GM12878 (cell line): Measurements from ENCODE around the gene SNCG. TPM values are rescaled to one million over a fixed set of nuclear protein-coding genes. Genes with fewer than 3 reads are reported as not detected.

Source experiments
- ATAC-seq: fragments of 200-7000 bp; cut with Tn5 transposase; 3 replicates; pipeline ENCODE4 v1.9.1; 2020; ENCODE audit warnings: mild to moderate bottlenecking, moderate library complexity
- BruUV-seq: library from RNA; stranded (reverse); fragments of 400-500 nt; replicated peaks from 2 replicates; lab custom pipeline; 2021; lab: Mats Ljungman, UMichigan
- CTCF ChIA-PET: fragments of 300-600 bp; sonication (Branson Sonifier 250); formaldehyde crosslinking; extraction: SDS; loops from one replicate; lab custom pipeline; 2021; ENCODE audit warnings: inconsistent platforms; lab: Yijun Ruan, JAX
- POLR2A ChIA-PET: fragments of 350-600 bp; formaldehyde crosslinking; extraction: SDS; loops from one replicate; lab custom pipeline; 2021; ENCODE audit warnings: inconsistent platforms; lab: Charles Lee
- RAD21 ChIA-PET: fragments of 300-600 bp; sonication (Branson Sonifier 250); formaldehyde crosslinking; loops from one replicate; lab custom pipeline; 2023; ENCODE audit warnings: antibody characterized with exemption; ENCODE audit not compliant: unreplicated experiment; lab: Charles Lee
- SMC1A ChIA-PET: fragments of 300-600 bp; sonication (Branson Sonifier 250); formaldehyde crosslinking; loops from one replicate; lab custom pipeline; 2023; ENCODE audit not compliant: unreplicated experiment, uncharacterized antibody; lab: Charles Lee
- DNase-seq: peaks from one replicate; pipeline ENCODE4 v3.0.0-alpha.2; 2011; ENCODE audit warnings: low read depth, low spot score
- FAIRE-seq: peaks from 3 replicates; lab custom pipeline; 2011; peaks lifted over from hg19 to GRCh38; lab: Jason Lieb, UNC
- H2AFZ ChIP-seq: 2 replicates; pipeline ENCODE4 v1.6.0; 2011; ENCODE audit warnings: low read depth, low read length, control low read depth; ENCODE audit not compliant: control insufficient read depth
- H3K27ac ChIP-seq: 2 replicates; pipeline ENCODE4 v1.5.1; 2011; ENCODE audit warnings: control low read depth; ENCODE audit not compliant: control insufficient read depth, insufficient read depth
- H3K27me3 ChIP-seq, 2 experiments: replicated peaks in 1 of 2; 2 replicates each; pipeline versions ENCODE4 v1.6.0 to v1.6.1; 2011; ENCODE audit warnings: low read length in 1 of 2; ENCODE audit not compliant: control insufficient read depth in 2 of 2, insufficient read depth in 2 of 2
- H3K36me3 ChIP-seq, 2 experiments: 2 replicates each; pipeline ENCODE4 v1.5.1; 2011; ENCODE audit warnings: low read length in 1 of 2; ENCODE audit not compliant: control insufficient read depth in 2 of 2, insufficient read depth in 2 of 2
- H3K4me1 ChIP-seq: 2 replicates; pipeline ENCODE4 v1.6.1; 2011; ENCODE audit warnings: mild to moderate bottlenecking, low read length, moderate library complexity, mixed read lengths; ENCODE audit not compliant: control insufficient read depth, insufficient read depth
- H3K4me2 ChIP-seq: 2 replicates; pipeline ENCODE4 v1.6.0; 2011; ENCODE audit warnings: control low read depth; ENCODE audit not compliant: control insufficient read depth, insufficient read depth
- H3K4me3 ChIP-seq: fragments of 200-600 bp; sonication (generic); 2 replicates; pipeline ENCODE4 v1.5.1; 2016
- H3K79me2 ChIP-seq: 2 replicates; pipeline ENCODE4 v1.6.0; 2011; ENCODE audit warnings: low read length; ENCODE audit not compliant: control insufficient read depth, insufficient read depth
- H3K9ac ChIP-seq: 2 replicates; pipeline ENCODE4 v1.8.0; 2011; ENCODE audit warnings: low read length, control low read depth, mixed read lengths; ENCODE audit not compliant: control insufficient read depth, insufficient read depth
- H3K9me3 ChIP-seq: replicated peaks from 3 replicates; pipeline ENCODE4 v1.5.1; 2011; ENCODE audit warnings: mild to moderate bottlenecking, low read length; ENCODE audit not compliant: control insufficient read depth, insufficient read depth
- H4K20me1 ChIP-seq: 2 replicates; pipeline ENCODE4 v1.6.0; 2011; ENCODE audit not compliant: control insufficient read depth, insufficient read depth
- CHD2 ChIP-seq: IDR thresholded peaks from 2 replicates; pipeline ENCODE4 v1.6.1; 2011; ENCODE audit warnings: low read depth, low read length, improper control_type of control experiment, borderline replicate concordance
- ESRRA ChIP-seq: IDR thresholded peaks from 2 replicates; pipeline ENCODE4 v1.6.1; 2012; ENCODE audit warnings: mild to moderate bottlenecking, low read length, improper control_type of control experiment
- EZH2 ChIP-seq: IDR thresholded peaks from 2 replicates; pipeline ENCODE4 v1.6.1; 2012; ENCODE audit warnings: low read depth, mild to moderate bottlenecking, control low read depth, inconsistent platforms, low read length, borderline replicate concordance; ENCODE audit not compliant: control insufficient read depth
- NFIC ChIP-seq: IDR thresholded peaks from 2 replicates; pipeline ENCODE4 v1.6.1; 2012; ENCODE audit warnings: low read depth, mild to moderate bottlenecking, inconsistent platforms, low read length, moderate library complexity
- SMARCA5 ChIP-seq: fragments of 450-650 bp; IDR thresholded peaks from 2 replicates; pipeline ENCODE4 v1.6.1; 2017; ENCODE audit warnings: mild to moderate bottlenecking
- WGBS: methylation state at CpG from one replicate; pipeline ENCODE4 v1.1.6; 2016; ENCODE audit warnings: low lambda C conversion rate; ENCODE audit not compliant: insufficient replicate concordance, insufficient coverage; ENCODE audit errors: missing lambda C conversion rate; 5-methylcytosine and 5-hydroxymethylcytosine counted together
- in situ Hi-C: fragments of 300-500 bp; cut with MboI; formaldehyde crosslinking; loops from 9 replicates; pipeline ENCODE4 v1.14.3; 2018; ENCODE audit warnings: mixed read lengths
- intact Hi-C: fragments of 100-400 bp; cut with micrococcal nuclease; formaldehyde crosslinking; loops from one replicate; pipeline ENCODE4 v1.14.2; 2022; ENCODE audit not compliant: unreplicated experiment
- polyA plus RNA-seq, 11 experiments: library from polyadenylated mRNA; depleted of rRNA in 4 of 11; unstranded in 6 of 11; stranded (reverse) in 5 of 11; fragments of >200 nt; fragmentation: Nextera tagmentation in 4 of 11; fragmentation: Illumina TruSeq in 1 of 11; extraction: Ambion mirVana in 4 of 11; extraction: Trizol in 1 of 11; gene quantifications; 1 replicate in 1 of 11; 2 replicates in 10 of 11; pipeline versions ENCODE4 v1.2.1 to v1.2.3, GENCODE V29; 2011 to 2016; ENCODE audit warnings: inconsistent platforms in 2 of 11, missing spikeins in 2 of 11, low read depth in 1 of 11
- total RNA-seq, 4 experiments: library from RNA; depleted of rRNA in 3 of 4; stranded (reverse); fragments of >200 nt in 3 of 4; fragmentation: Illumina TruSeq in 1 of 4; extraction: Trizol in 1 of 4; gene quantifications; 2 replicates each; pipeline versions ENCODE4 v1.2.1 to v1.2.3, GENCODE V29; 2013 to 2021
- TF ChIP-seq, protein P1 (sequence below): fragments of 450-650 bp; IDR thresholded peaks from 2 replicates; pipeline ENCODE4 v1.6.1; 2017; ENCODE audit warnings: antibody characterized with exemption, mild to moderate bottlenecking, moderate library complexity

Gene SNCG
- total and polyA plus RNA-seq, 10 of the 15 experiments (the other 5 are each of a cell fraction or from before 2014, with no cell fraction given): 0.22 to 1.3 (median 0.42) TPM; not detected in 6

DNA sequence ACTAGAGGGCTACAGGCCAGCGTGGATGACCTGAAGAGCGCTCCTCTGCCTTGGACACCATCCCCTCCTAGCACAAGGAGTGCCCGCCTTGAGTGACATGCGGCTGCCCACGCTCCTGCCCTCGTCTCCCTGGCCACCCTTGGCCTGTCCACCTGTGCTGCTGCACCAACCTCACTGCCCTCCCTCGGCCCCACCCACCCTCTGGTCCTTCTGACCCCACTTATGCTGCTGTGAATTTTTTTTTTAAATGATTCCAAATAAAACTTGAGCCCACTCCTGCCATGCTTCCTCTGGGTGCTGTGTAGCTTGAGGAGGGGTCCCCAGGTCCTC is 4.5 kb downstream of the SNCG start:
- no TSS peak for BruUV-seq
- intact Hi-C loops: no loop called here
- no peak for FAIRE-seq
- Histone ChIP-seq H3K9me3 (no peaks in the 10 kb centered on the region), H3K79me2 (no peaks in the 10 kb centered on the region), H3K4me3 (no peak overlapping the region), H4K20me1 (no peaks in the 10 kb centered on the region), H2AFZ (no peak overlapping the region), H3K36me3 (no peaks in the 10 kb centered on the region), H3K4me2 (no peak overlapping the region)
- CTCF ChIA-PET: interaction anchor here (0.7 kb wide), 1 partner anchor 24 kb away, joined by 3 read pairs; no protein-coding TSS in a partner anchor
- POLR2A ChIA-PET: no interaction called here
- no peak for DNase-seq
- WGBS: 68% methylated on average over 7 of the region's 7 CpGs
- TF ChIP-seq EZH2 (no peak), ESRRA (no peak), SMARCA5 (no peak), CHD2 (no peak), NFIC (no peak)
- TF ChIP-seq, protein P1, sequence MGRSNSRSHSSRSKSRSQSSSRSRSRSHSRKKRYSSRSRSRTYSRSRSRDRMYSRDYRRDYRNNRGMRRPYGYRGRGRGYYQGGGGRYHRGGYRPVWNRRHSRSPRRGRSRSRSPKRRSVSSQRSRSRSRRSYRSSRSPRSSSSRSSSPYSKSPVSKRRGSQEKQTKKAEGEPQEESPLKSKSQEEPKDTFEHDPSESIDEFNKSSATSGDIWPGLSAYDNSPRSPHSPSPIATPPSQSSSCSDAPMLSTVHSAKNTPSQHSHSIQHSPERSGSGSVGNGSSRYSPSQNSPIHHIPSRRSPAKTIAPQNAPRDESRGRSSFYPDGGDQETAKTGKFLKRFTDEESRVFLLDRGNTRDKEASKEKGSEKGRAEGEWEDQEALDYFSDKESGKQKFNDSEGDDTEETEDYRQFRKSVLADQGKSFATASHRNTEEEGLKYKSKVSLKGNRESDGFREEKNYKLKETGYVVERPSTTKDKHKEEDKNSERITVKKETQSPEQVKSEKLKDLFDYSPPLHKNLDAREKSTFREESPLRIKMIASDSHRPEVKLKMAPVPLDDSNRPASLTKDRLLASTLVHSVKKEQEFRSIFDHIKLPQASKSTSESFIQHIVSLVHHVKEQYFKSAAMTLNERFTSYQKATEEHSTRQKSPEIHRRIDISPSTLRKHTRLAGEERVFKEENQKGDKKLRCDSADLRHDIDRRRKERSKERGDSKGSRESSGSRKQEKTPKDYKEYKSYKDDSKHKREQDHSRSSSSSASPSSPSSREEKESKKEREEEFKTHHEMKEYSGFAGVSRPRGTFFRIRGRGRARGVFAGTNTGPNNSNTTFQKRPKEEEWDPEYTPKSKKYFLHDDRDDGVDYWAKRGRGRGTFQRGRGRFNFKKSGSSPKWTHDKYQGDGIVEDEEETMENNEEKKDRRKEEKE: no peak
- TF ChIP-seq, all 136 proteins: peak for 0
- RAD21 ChIA-PET: interaction anchor here (0.8 to 0.9 kb wide), 2 partner anchors 17 to 24 kb away, joined by 3 to 5 read pairs; no protein-coding TSS in a partner anchor
- Histone ChIP-seq H3K27me3 (no peaks in the 10 kb centered on the region), H3K27ac (no peak overlapping the region), H3K4me1 (peaks cover 48% of the 10 kb centered on the region), H3K9ac (no peak overlapping the region)
- SMC1A ChIA-PET: interaction anchor here (1.0 kb wide), 1 partner anchor 11 kb away, joined by 3 read pairs; no protein-coding TSS in a partner anchor
- in situ Hi-C loops: no loop called here
- ATAC-seq: no peak
